Muscle of back (tissue), 11 donors: ENCODE results near the gene SNAPC2. TPM values are rescaled to one million over a fixed set of nuclear protein-coding genes. Genes with fewer than 3 reads are reported as not detected.
"Not testable (repeated sequence)": the region's sequence is repeated elsewhere in the genome, so short reads cannot be mapped to it uniquely, and the experiment has no call there.

ENCODE experiments used
- DNase-seq, 3 donors: peaks; one replicate each; pipeline versions ENCODE4 v3.0.0 to v3.0.0-alpha.2; 2013
- polyA plus RNA-seq, 10 donors: library from polyadenylated mRNA; unstranded; fragments of 120-200 nt; gene quantifications; one replicate each; pipeline ENCODE4 v1.2.1, GENCODE V29; 2013; ENCODE audit not compliant: insufficient read length in 10 of 10

Gene SNAPC2
- polyA plus RNA-seq, 10 donors = 11.0 to 20.7 (median 15.7) TPM

GRCh38 chr19:7908078-7908699, 11.9 kb upstream of the SNAPC2 start:
- DNase-seq = no peak

GRCh38 chr19:7908742-7909461, 11.2 kb upstream of the SNAPC2 start:
- DNase-seq = no peak

- no peak for DNase-seq
Measured at GRCh38 chr19:7909471-7910067, 10.6 kb upstream of the SNAPC2 start.

DNA sequence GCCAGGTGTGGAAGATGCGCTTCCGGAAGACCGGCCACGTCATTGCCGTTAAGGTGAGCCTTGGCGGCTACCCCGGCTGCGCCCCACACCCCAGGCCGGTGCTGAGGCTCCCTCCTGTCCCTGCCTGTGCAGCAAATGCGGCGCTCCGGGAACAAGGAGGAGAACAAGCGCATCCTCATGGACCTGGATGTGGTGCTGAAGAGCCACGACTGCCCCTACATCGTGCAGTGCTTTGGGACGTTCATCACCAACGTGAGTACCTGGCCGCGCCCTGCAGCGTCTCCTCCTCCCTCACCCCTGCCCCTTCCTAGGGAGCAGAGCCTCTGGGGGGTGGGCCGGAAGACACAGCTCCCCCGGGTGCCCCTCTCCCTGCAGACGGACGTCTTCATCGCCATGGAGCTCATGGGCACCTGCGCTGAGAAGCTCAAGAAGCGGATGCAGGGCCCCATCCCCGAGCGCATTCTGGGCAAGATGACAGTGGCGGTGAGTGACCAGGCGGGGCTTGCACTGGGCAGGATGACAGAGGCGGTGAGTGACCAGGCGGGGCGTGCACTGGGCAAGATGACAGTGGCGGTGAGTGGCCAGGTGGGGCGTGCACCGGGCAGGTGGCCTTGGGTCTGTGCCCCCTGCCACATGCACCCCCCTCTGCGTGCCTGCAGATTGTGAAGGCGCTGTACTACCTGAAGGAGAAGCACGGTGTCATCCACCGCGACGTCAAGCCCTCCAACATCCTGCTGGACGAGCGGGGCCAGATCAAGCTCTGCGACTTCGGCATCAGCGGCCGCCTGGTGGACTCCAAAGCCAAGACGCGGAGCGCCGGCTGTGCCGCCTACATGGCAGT, 9.6 kb upstream of the SNAPC2 start:
- no peak for DNase-seq

GRCh38 chr19:7911508-7912143, 8.5 kb upstream of the SNAPC2 start:
- no peak for DNase-seq

DNA sequence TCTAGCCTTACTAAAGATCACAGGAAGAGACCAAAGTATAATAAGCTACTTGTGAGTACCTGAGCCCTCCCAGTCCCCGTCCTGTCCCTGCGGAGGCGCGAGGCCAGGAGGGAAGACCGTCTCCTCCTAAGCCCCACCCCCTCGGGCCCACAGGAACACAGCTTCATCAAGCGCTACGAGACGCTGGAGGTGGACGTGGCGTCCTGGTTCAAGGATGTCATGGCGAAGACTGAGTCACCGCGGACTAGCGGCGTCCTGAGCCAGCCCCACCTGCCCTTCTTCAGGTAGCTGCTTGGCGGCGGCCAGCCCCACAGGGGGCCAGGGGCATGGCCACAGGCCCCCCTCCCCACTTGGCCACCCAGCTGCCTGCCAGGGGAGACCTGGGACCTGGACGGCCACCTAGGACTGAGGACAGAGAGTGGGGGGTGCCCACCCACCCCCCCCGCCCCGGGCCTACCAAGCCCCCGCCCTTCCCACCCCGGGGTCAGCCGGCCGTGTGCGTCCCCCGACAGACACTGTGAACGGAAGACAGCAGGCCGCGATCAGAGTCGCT, 7.9 kb upstream of the SNAPC2 start:
- no peak for DNase-seq

- no peak for DNase-seq
Measured at GRCh38 chr19:7912697-7913564, 7.2 kb upstream of the SNAPC2 start.

DNA sequence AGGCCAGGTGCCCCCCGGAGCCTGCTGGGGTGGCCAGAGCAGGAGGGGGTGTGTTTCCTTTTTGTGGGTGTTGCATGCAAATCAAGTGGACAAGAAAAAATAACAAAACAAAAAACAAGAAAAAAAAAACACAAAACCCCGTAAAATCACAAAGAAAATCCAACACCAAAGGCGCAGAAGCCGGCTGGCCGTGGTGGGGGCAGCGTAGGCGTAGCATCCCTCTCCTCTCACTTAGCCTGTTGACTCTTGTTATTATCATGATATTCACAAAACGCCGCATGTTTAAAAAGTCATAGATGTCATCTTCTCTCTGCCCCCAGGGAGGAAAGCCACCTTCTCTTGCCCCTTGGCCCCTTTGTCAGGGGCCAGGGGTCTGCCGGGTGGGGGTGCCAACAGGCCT, 6.5 kb upstream of the SNAPC2 start:
- DNase-seq = no peak

DNA sequence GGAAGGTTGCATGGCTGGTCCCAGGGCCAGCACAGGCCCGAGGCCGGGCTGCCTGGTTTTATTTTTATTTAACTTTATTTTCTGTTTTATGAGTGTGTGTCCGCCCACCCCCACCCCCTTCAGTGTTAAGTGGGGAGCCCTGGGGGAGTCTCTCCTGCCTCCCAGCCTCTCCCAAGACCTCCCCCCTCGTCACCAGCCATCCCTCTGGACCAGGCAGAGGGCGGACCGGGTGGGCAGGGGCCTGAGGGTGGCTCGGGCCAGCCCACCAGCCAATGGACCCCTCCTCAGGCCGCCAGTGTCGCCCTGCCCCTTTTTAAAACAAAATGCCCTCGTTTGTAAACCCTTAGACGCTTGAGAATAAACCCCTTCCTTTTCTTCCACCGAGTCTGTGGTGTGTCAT, 6.0 kb upstream of the SNAPC2 start:
- DNase-seq = no peak

DNA sequence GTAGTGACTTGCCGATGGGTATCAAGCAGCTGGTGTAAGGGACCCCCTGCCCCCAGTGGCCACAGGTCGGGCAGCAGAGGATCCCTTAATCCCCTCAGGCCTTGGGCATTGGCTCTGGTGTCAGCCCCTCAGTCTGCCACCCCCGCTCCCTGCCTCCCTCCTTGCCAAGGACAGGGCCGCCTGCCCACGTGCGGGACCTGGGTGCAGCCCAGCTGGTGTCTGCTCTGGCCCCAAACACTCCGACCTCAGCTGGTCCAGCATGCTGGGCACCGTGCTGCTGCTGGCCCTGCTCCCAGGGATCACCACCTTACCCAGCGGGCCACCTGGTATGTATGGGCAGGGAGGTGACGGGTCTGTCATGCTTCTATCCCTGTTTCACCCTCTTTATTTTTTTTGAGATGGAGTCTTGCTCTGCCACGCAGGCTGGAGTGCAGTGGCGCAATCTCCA, 5.5 kb upstream of the SNAPC2 start, which contains the start of gene TGFBR3L:
Gene TGFBR3L (plus strand): TSS at position 233 of the 448 bp plus-strand sequence.
- no peak for DNase-seq

DNA sequence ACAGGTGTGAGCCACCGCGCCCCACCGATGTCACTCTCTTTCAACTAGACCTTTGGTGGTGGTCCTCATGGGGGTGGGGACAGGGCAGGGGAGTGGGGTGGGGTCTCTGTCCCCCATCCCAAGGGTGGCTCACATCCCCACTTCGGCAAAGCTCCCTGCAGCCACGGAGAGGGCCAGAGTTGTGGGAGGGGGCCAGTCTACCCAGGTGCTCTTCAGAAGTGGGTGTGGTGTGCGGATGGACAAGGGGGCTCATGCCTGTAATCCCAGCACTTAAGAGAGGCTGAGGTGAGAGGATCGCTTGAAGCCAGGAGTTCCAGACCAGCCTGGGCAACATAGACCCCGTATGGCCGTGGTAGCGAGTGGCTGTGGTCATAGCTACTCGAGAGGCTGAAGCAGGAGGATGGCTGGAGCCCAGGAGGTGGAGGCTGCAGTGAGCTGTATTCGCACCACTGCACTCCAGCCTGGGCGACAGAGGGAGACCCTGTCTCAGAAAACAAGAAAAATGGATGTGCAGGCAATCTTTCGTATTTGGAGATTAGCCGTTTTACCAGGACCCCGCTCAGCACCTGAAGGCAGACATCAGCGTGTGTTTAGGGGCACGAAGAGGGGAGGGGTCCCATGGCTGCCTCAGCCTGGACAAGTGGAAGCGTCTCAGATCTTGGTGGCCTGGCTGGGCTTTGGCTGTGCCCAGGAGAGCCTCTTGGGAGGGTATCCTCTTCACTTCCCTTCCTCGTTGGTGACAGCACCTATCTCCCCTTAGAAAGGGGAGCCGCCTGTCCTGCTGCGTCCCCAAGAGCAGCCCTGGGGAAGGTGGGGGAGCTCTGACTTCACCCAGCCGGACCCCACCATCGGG, 4.7 kb upstream of the SNAPC2 start:
- DNase-seq = no peak

- DNase-seq = no peak
Measured at GRCh38 chr19:7916103-7916954, 3.8 kb upstream of the SNAPC2 start.

- DNase-seq = no peak
Measured at GRCh38 chr19:7916955-7917266, 3.2 kb upstream of the SNAPC2 start.

DNA sequence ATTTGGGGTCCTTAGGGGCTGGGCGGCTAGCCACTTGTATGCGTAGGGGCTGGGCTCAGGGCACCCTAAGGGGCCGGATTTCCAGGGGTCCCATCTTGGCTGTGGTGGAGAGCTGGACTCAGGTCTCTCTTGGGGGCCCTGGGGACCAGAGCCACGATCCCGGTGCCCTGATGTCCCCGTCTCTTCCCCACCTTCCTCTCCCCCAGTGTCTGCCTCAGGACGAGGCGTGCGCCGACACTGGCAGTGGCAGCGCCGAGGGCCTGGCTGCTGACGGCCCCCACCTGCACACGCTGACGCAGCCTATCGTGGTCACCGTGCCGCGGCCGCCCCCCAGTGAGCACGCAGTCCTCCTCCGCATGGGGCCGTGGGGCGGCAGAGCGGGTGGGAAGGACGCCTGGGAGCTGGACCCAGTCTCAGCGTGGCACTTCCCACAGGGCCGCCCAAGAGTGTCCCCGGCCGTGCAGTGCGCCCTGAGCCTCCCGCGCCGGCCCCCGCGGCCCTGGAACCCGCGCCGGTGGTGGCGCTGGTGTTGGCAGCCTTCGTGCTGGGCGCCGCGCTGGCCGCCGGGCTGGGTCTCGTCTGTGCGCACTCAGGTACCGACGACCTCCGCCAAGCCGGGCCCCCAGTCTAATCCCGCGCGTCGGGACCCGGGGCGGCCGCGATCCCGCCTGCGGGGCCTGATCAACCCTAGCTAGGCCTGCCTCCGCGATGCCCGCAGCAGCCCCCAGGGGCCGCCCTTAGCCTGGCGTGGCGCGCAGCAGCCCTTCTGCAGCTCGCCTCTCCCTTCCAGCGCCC, 2.7 kb upstream of the SNAPC2 start:
- DNase-seq = peak in 2 of 3 donors; percentile 19 to 52

DNA sequence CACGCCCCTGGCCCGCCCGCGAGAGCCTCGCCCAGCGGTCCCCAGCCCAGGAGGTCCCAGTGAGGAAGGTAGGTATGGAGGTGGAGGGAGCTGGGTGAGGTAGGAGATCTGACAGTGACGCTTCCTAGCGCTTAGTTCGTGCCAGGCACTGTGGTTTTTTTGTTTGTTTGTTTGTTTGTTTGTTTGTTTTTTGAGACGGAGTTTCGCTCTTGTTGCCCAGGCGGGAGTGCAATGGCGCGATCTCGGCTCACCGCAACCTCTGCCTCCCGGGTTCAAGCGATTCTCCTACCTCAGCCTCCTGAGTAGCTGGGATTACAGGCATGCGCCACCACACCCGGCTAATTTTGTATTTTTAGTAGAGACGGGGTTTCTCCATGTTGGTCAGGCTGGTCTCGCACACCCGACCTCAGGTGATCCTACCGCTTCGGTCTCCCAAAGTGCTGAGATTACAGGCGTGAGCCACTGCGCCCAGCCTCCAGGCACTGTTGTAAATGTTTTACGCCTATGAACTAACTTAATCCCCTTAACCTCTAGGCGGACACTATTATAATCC, 2.0 kb upstream of the SNAPC2 start:
- DNase-seq = not testable (repeated sequence)

GRCh38 chr19:7918615-7919421, 1.3 kb upstream of the SNAPC2 start:
- no peak for DNase-seq
